ENCODE data around the gene RMC1. TPM values are rescaled to one million over a fixed set of nuclear protein-coding genes. Genes with fewer than 3 reads are reported as not detected.
"Not testable (repeated sequence)": the region's sequence is repeated elsewhere in the genome, so short reads cannot be mapped to it uniquely, and the experiment has no call there.

The RMC1 gene
- total RNA-seq, 1 experiment from 2014 or later = 15.1 TPM

DNA sequence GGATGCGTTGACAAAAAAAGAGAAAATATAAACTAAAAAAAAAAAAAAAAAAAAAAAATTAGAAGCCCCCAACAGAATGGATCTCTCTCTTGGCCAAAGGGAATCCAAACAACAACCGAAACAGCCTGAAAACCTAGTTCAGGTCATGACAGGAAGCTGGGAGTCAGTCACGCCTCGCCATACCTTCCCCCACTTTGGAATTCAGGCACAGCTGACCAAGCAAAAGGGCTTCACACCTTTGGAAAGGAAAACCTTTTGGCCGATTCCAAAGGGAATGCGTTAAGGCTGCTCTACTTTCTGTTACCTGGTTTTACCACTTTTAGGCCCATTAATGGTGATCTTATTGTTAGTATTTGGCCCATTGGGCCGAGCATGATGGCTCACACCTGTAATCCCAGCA lies 17.9 kb upstream of the RMC1 start:
- no peak for DNase-seq
- Histone ChIP-seq H3K4me3 (ENCODE audit: insufficient read depth, low read depth, low read length) (no peak overlapping the region), H3K27me3 (ENCODE audit: control insufficient read depth, insufficient read depth, low read length) (no peaks in the 10 kb centered on the region), H3K36me3 (replicated peaks; ENCODE audit: control insufficient read depth, insufficient read depth, low read length) (no peaks in the 10 kb centered on the region)

DNA sequence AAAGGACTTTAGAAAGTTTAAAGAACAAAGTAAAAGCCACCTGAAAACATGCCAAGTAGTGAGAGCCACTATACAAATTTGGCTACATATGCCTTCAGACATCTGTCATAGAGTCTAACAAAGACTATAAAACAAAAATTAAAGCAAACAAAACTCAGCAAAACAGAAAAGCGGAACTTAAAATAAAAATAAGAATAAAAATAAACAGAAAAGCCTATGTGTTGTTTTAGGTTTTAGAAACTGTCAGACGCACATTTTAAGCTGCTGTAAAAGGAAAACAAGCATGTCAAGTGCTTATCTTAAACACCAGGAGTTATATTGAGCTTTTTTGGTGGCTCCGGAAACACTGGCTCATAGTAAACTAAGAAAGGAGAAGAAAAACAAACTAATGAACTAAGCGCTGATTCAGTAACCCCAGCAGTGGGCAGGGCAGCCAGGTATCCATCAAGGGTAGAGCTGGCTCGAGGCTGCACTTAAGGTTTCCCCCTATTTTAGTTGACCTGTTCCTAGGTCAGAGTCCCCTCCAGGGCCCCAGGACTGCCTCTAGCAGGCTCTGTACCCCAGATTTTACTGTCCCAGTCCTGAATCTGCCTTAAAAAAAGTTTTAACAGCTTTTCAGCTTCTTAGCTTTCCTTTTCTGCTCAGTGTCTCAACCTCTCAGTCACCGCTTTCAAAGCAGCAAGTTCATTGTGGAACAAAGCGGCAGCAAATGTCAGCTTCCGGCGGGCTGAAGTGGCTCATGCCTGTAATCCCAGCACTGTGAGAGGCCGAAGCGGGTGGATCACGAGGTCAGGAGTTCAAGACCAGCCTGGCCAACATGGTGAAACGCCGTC lies 15.4 kb upstream of the RMC1 start:
- no peaks in the 10 kb centered on the region for H3K36me3 ChIP-seq (replicated peaks; ENCODE audit: control insufficient read depth, insufficient read depth, low read length)
- DNase-seq = no peak
- no peak overlapping the region for H3K4me3 ChIP-seq (ENCODE audit: insufficient read depth, low read depth, low read length)
- H3K27me3 ChIP-seq (ENCODE audit: control insufficient read depth, insufficient read depth, low read length) = no peaks in the 10 kb centered on the region

DNA sequence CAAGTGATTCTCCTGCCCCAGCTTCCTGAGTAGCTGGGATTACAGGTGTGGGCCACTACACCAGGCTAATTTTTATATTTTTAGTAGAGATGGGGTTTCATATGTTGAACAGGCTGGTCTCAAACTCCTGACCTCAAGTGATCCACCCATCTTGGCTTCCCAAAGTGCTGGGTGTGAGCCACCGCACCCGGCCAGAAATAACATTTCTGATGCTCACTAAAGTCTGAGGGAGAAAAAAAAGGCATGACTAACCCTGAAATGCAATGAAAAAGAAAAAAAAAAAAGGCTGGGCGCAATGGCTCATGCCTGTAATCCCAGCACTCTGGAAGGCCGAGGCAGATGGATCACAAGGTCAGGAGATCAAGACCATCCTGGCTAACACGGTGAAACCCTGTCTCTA lies 13.7 kb upstream of the RMC1 start:
- not testable (repeated sequence) for DNase-seq; H3K27me3 ChIP-seq (ENCODE audit: control insufficient read depth, insufficient read depth, low read length); H3K36me3 ChIP-seq (replicated peaks; ENCODE audit: control insufficient read depth, insufficient read depth, low read length); H3K4me3 ChIP-seq (ENCODE audit: insufficient read depth, low read depth, low read length)

DNA sequence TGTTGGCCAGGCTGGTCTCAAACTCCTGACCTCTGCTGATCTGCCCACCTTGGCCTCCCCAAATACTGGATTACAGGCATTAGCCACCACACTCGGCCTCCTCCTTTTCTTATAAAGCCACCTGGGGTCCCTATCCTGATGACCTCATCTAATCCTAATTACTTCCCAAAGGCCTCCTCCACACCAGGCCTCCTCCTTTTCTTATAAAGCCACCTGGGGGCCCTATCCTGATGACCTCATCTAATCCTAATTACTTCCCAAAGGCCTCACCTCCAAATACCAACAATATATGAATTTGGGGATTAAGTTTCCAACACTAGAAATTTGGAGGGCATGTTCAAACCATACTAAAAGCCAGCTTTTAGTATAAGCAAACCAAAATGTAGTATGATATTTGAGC lies 9.7 kb upstream of the RMC1 start:
- no peak overlapping the region for H3K4me3 ChIP-seq (ENCODE audit: insufficient read depth, low read depth, low read length)
- H3K36me3 ChIP-seq (replicated peaks; ENCODE audit: control insufficient read depth, insufficient read depth, low read length) = no peaks in the 10 kb centered on the region
- DNase-seq = no peak
- no peaks in the 10 kb centered on the region for H3K27me3 ChIP-seq (ENCODE audit: control insufficient read depth, insufficient read depth, low read length)

DNA sequence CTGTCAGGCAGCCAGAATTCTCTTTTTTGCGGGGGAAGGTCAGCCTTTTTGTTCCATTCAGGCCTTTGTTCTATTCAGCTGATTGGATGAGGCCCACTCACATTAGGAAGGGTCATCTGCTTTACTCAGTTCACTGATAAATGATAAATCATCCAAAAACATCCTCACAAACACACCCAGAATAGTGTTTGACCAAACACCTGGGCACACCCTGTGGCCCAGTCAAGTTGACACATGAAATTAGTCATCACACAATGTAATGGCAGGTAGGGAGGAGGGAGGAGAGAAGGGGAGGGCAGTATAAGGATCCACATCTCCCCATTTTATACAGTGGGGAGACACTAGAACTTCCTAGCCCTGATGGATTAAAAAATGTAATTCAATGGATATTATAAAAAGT lies 8.3 kb upstream of the RMC1 start:
- Histone ChIP-seq H3K27me3 (ENCODE audit: control insufficient read depth, insufficient read depth, low read length) (no peaks in the 10 kb centered on the region), H3K4me3 (ENCODE audit: insufficient read depth, low read depth, low read length) (no peak overlapping the region), H3K36me3 (replicated peaks; ENCODE audit: control insufficient read depth, insufficient read depth, low read length) (no peaks in the 10 kb centered on the region)
- DNase-seq = no peak

DNA sequence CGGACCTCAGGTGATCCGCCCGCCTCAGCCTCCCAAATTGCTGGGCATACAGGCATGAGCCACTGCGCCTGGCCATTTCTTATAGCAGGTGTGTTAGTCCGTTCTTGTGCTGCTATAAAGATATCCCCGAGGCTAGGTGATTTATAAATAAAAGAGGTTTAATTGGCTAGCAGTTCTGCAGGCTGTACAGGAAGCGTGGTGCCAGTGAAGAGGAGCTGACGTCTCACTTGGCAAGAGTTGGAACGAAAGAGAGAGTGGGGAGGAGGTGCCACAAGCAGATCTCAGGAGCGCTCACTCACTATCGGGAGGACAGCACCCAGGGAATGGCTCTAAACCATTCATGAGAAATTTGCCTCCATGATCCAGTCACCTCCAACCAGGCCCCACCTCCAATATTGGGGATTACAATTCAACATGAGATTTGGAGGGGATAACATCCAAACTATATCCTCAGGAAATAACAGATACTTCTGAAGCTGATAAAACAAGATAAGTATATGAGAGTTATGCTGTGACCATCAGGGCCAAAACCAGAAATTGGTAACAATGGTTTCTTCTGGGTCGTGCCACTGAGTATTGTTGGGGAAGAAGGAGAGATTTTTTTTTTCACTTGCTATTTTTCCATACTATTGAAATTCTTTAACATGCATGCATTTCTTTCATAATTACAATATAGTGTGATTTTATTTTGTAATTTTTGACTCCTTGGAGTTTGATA lies 7.4 kb upstream of the RMC1 start:
- H3K27me3 ChIP-seq (ENCODE audit: control insufficient read depth, insufficient read depth, low read length) = no peaks in the 10 kb centered on the region

DNA sequence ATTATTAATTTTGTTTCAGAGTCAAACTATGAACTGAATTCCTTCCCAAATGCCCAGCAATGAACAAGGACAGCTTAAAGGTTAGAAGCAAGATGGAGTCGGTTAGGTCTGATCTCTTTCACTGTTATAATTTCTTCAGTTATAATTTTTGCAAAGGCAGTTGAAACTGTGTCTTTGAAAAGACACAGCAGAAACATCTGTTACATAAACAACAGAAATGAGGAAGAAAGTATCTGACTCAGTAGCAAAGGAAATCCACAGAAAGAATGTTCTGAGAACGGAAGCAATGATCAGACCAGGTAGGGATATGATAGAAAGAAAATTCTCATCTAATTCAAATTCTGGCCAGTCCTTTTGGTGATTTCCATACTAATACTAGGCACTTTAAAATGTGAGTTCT lies 5.2 kb upstream of the RMC1 start:
- Histone ChIP-seq H3K27me3 (ENCODE audit: control insufficient read depth, insufficient read depth, low read length) (no peaks in the 10 kb centered on the region; the same call in 1 of the 2 replicates), H3K4me3 (ENCODE audit: insufficient read depth, low read depth, low read length) (no peak overlapping the region), H3K36me3 (replicated peaks; ENCODE audit: control insufficient read depth, insufficient read depth, low read length) (no peaks in the 10 kb centered on the region)
- DNase-seq = no peak

More for the DNA sequence above, 7.4 kb upstream of the RMC1 start:
- Histone ChIP-seq H3K36me3 (replicated peaks; ENCODE audit: control insufficient read depth, insufficient read depth, low read length) (no peaks in the 10 kb centered on the region), H3K4me3 (ENCODE audit: insufficient read depth, low read depth, low read length) (no peak overlapping the region)
- DNase-seq = no peak

DNA sequence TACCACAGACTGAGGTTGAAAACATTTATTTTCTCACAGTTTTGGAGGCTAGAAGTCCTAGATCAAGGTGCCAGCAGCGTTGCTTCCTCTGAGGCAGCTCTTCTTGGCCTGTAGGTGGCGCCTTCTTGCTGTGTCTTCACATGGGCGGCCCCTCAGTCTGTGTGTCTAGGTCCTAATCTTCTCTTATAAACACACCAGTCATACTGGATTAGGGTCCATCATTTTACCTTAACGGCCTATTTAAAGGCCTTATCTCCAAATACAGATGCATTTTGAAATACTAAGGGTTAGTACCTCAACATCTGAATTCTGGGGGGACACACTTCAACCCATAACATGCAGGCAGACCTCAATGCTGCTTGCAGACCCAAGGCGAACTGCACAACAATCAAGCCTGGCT lies 4.4 kb upstream of the RMC1 start:
- peaks cover 4% of the 10 kb centered on the region; the same call in 1 of the 2 replicates for H3K27me3 ChIP-seq (ENCODE audit: control insufficient read depth, insufficient read depth, low read length)
- no peak overlapping the region for H3K4me3 ChIP-seq (ENCODE audit: insufficient read depth, low read depth, low read length)
- H3K36me3 ChIP-seq (replicated peaks; ENCODE audit: control insufficient read depth, insufficient read depth, low read length) = no peaks in the 10 kb centered on the region
- DNase-seq = peak; percentile 75

DNA sequence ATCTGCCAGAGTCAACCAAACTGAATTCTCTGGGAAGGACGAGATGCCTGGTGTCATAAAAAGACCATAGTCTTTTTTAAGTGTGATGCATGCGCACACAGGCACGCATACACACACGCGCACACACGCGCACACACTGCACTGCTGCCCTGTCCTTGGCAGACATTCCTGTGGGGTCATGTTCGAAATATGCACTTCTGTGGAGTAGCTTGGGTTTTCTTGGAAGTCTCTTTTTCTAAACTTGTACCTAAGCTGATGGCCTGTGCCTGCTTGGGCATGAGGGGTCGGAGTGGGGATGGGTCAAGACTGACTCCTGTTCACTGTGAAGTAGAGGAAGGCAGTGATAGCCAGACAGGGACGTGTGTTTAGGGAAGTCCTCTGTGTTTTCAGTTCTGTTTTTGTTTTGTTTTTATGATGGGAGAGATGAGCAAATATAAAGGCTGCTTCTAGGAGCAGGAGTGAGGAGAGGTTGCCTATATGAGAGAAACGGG lies 4.0 kb upstream of the RMC1 start:
- Histone ChIP-seq H3K27me3 (ENCODE audit: control insufficient read depth, insufficient read depth, low read length) (peaks cover 8% of the 10 kb centered on the region; the same call in 1 of the 2 replicates), H3K4me3 (ENCODE audit: insufficient read depth, low read depth, low read length) (no peak overlapping the region), H3K36me3 (replicated peaks; ENCODE audit: control insufficient read depth, insufficient read depth, low read length) (no peaks in the 10 kb centered on the region)
- no peak for DNase-seq

DNA sequence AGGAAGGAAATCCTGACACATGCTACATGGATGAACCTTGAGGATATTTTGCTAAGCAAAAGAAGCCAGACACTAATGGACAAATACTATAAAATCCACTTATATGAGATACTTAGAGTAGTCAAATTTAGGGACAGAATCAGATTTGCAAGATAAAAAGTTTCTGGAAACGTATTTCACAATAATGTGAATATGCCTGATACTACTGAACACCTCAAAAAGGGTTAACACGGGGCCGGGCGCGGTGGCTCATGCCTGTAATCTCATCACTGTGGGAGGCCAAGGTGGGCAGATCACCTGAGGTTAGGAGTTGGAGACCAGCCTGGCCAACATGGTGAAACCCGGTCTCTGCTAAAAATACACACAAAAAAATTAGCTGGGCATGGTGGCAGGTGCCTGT lies 1.7 kb upstream of the RMC1 start:
- H3K36me3 ChIP-seq (replicated peaks; ENCODE audit: control insufficient read depth, insufficient read depth, low read length) = no peaks in the 10 kb centered on the region
- DNase-seq = no peak
- H3K4me3 ChIP-seq (ENCODE audit: insufficient read depth, low read depth, low read length) = no peak overlapping the region
- H3K27me3 ChIP-seq (ENCODE audit: control insufficient read depth, insufficient read depth, low read length) = peaks cover 8% of the 10 kb centered on the region; the same call in 1 of the 2 replicates

DNA sequence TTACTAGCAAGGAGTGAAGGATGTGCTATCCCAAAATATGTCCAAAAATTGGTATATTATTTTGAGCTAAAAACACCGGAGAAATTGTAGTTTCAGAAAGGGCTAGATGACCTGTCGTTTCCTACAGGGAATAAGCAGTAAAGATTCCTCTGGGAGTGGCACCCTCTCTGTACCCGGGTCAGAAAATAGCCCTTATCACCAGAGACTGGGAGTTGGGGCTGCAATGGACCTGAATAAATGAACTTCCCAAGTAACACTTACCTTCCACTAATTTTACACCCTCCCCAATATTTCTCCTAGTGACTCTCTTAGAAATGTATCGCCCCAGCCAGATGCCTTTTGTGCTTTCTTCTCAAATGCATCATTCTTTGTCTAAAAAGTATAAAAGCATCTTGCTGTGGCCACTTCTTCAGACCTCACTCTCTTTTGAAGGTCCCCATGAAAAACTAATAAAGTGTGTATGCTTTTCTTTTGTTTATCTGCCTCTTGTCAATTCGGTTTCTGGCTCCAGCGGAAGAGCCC lies 734 bp upstream of the RMC1 start:
- no peak for DNase-seq
- H3K27me3 ChIP-seq (ENCODE audit: control insufficient read depth, insufficient read depth, low read length) = peaks cover 8% of the 10 kb centered on the region; the same call in 1 of the 2 replicates
- peak overlapping the region; percentile 78 for H3K4me3 ChIP-seq (ENCODE audit: insufficient read depth, low read depth, low read length)
- H3K36me3 ChIP-seq (replicated peaks; ENCODE audit: control insufficient read depth, insufficient read depth, low read length) = no peaks in the 10 kb centered on the region

DNA sequence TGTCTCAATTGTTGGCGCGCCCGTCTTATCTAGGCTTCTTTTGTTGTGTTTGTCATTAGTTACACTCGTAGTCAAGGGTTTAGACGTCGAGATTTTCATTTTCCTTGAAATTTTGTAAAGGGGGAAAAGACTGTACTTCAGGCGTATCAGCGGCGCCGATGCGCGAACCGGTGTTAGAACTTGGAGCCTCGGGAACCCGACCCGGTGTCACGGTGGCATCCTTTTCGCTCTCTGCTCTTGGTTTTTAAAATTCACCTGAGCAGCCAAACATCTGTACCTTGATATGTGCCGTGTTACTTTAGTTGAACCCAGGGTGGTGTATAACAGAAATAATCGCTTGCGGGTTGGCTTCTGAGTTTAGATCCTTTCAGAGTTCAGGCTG lies 643 bp downstream of the RMC1 start:
- no peaks in the 10 kb centered on the region for H3K36me3 ChIP-seq (replicated peaks; ENCODE audit: control insufficient read depth, insufficient read depth, low read length)
- no peak for DNase-seq
- peak overlapping the region; percentile 86 for H3K4me3 ChIP-seq (ENCODE audit: insufficient read depth, low read depth, low read length)
- H3K27me3 ChIP-seq (ENCODE audit: control insufficient read depth, insufficient read depth, low read length) = peaks cover 8% of the 10 kb centered on the region; the same call in 1 of the 2 replicates

DNA sequence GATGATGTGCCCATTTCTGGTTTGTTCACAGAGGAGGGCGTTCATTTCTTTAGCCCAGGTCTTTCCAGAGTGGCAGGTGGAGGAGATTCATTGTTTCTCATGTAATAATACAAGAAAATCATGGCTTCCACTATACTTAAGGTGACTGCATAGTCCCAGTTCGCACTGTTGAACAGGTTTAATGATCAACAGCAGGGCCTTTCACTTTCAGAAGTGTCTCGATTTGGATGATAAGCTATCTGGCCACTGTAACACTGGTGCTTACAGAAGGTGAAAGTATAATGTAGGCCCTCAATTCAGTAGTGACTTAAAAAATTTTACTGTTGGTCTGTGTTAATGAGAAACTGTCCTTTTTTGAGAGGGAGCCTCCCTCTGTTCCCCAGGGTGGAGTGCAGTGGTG lies 1.4 kb downstream of the RMC1 start:
- Histone ChIP-seq H3K4me3 (ENCODE audit: insufficient read depth, low read depth, low read length) (no peak overlapping the region), H3K27me3 (ENCODE audit: control insufficient read depth, insufficient read depth, low read length) (peaks cover 8% of the 10 kb centered on the region; the same call in 1 of the 2 replicates), H3K36me3 (replicated peaks; ENCODE audit: control insufficient read depth, insufficient read depth, low read length) (no peaks in the 10 kb centered on the region)
- DNase-seq = no peak

DNA sequence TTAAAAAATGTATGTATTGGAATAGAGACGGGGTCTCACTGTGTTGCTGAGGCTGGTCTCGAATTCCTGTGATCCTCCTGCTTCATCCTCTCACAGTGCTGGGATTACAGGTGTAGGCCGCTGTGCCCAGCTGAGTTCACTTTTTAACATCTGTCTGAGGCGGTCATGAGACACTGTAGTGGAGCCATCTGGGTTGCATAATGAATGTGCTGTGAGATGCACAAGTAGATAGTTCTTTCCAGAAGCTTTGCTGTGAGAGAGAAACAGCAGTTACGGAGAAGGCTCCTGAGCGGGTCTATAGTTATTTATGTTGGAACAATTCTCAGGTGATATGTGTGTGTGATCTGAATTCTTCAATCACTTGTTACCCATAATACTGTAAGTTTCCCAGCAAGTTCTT lies 3.1 kb downstream of the RMC1 start:
- no peak for DNase-seq
- Histone ChIP-seq H3K27me3 (ENCODE audit: control insufficient read depth, insufficient read depth, low read length) (peaks cover 8% of the 10 kb centered on the region; the same call in 1 of the 2 replicates), H3K4me3 (ENCODE audit: insufficient read depth, low read depth, low read length) (no peak overlapping the region), H3K36me3 (replicated peaks; ENCODE audit: control insufficient read depth, insufficient read depth, low read length) (peaks cover 2% of the 10 kb centered on the region; the same call in 1 of the 2 replicates)

DNA sequence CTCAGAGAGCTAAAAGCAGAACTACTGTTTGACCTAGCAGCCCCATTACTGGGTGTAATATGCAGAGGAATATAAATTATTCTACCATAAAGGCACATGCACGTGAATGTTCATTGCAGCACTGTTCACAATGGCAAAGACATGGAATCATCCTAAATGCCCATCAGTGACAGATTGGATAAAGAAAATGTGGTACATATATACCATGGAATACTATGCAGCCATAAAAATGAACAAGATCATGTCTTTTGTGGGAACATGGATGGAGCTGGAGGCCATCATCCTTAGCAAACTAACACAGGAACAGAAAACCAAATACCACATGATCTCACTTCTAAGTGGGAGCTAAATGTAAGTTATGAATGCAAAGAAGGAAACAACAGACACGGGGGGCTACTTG lies 7.6 kb downstream of the RMC1 start:
- H3K4me3 ChIP-seq (ENCODE audit: insufficient read depth, low read depth, low read length) = not testable (repeated sequence)

More for the DNA sequence above, 7.6 kb downstream of the RMC1 start:
- not testable (repeated sequence) for DNase-seq; H3K36me3 ChIP-seq (replicated peaks; ENCODE audit: control insufficient read depth, insufficient read depth, low read length); H3K27me3 ChIP-seq (ENCODE audit: control insufficient read depth, insufficient read depth, low read length)

All from H7 (cell line).